ENCODE data around the gene SOAT2. TPM values are rescaled to one million over a fixed set of nuclear protein-coding genes. Genes with fewer than 3 reads are reported as not detected.

SOAT2 gene
- polyA plus RNA-seq, 2 of the 4 experiments (the other 2 are of a cell fraction) = 0.09 to 0.14 TPM

DNA sequence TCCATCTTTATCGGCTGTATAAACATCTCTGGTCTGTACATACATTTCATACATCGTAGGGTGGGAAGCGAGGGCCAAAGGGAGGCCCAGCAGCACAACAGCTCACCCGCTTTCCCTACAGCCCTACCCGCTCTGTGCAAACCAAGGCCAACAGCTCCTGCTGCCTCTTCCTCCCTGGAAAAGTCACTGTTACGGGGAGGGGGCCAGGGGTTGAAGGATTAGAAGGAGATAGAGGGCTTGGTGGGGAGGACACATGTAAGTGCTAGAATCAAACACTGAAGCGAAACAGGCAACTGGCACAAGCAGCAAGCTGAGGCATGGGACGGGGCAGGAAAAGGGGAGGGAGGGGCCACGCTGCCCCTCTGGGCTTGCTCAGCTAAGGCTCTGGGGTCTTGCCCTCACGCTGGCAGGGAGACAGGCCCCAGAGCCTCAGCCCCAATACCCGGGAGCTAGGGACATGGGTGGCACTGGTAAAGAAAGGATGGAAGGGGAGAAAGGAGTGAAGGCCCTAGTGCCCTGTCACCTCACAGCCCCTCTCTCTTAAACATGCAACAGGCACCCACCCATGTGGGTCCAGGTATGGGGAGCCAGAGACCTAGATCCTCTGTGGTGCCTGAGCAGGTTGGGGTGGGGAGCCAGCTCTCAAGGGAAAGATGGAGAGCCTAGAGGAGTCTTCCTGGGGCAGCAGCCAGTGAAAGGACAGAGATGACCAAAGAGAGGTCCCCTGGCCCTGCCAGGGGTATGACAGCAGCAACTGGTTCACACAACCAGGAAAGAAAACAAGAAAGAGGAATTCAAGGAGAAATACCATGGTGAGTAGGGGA, 38.5 kb upstream of the SOAT2 start:
- WGBS (ENCODE audit: missing lambda C conversion rate) = 91% methylated on average over 11 of the region's 11 CpGs
- Histone ChIP-seq H3K9me3 (no peaks in the 10 kb centered on the region), H3K27ac (peak overlapping the region in 1 of 2 experiments; percentile 18; a peak in 1 of 6 replicates), H3K4me1 (peaks cover 43% of the 10 kb centered on the region), H3K4me2 (no peak overlapping the region), H3K4me3 (no peak overlapping the region)
- ATAC-seq (no peak), DNase-seq (ENCODE audit: low read depth in 1 of 2, low spot score in 1 of 2) (no peak), FAIRE-seq (no peak)
- TF ChIP-seq SMC3 (IDR thresholded peaks at IDR 0.05) = no peak
- peak; percentile 78 for TF ChIP-seq POLR2AphosphoS2 (conservative IDR thresholded peaks at IDR 0.05; ENCODE audit: low read length)
- no peak for TF ChIP-seq HEYL (CRISPR knock-in tag; IDR thresholded peaks at IDR 0.05)
- TF ChIP-seq CBX2 (IDR thresholded peaks at IDR 0.05; ENCODE audit: borderline replicate concordance, low read depth) = no peak
- TF ChIP-seq CHD2 (IDR thresholded peaks at IDR 0.05; ENCODE audit: low read length, partially characterized antibody) = no peak
- TF ChIP-seq USF2 (IDR thresholded peaks at IDR 0.05) = no peak
- no peak for TF ChIP-seq JUN (IDR thresholded peaks at IDR 0.05)
- POLR2A ChIA-PET = interaction anchor here (0.7 to 3.2 kb wide), 7 partner anchors 9 to 133 kb away, joined by 3 to 29 read pairs (median 5); partner anchors contain the start of genes CSAD, IGFBP6, SPRYD3 and ZNF740
- CTCF ChIA-PET = interaction anchor here (0.6 to 45.5 kb wide), 32 partner anchors 15 to 284 kb away, joined by 3 to 1424 read pairs (median 7); partner anchors contain the start of genes AAAS, CSAD, ESPL1 and IGFBP6

- H3K4me1 ChIP-seq = peaks cover 43% of the 10 kb centered on the region
- ChIA-PET POLR2A (interaction anchor here (0.7 to 3.2 kb wide), 12 partner anchors 8 to 230 kb away, joined by 3 to 29 read pairs (median 4); partner anchors contain the start of genes CSAD, IGFBP6, PFDN5 and SPRYD3), CTCF (interaction anchor here (0.6 to 45.5 kb wide), 56 partner anchors 15 to 428 kb away, joined by 3 to 1424 read pairs (median 6); partner anchors contain the start of genes AAAS, CSAD, EIF4B and ESPL1)
- no peak overlapping the region for H3K4me2 ChIP-seq
- DNase-seq (ENCODE audit: low read depth in 1 of 2, low spot score in 1 of 2) = no peak
- TF ChIP-seq EHF (CRISPR knock-in tag; IDR thresholded peaks at IDR 0.05) (no peak), CHD2 (IDR thresholded peaks at IDR 0.05; ENCODE audit: low read length, partially characterized antibody) (no peak), SMC3 (IDR thresholded peaks at IDR 0.05) (no peak), MAX (IDR thresholded peaks at IDR 0.05) (no peak), JUNB (IDR thresholded peaks at IDR 0.05) (no peak), ESRRA (IDR thresholded peaks at IDR 0.05; ENCODE audit: borderline replicate concordance, low read length) (no peak), USF2 (IDR thresholded peaks at IDR 0.05) (no peak), HOXA7 (CRISPR knock-in tag; IDR thresholded peaks at IDR 0.05) (no peak), MAZ (IDR thresholded peaks at IDR 0.05; ENCODE audit: borderline replicate concordance, low read depth, low read length) (no peak), MYC (IDR thresholded peaks at IDR 0.05; ENCODE audit: borderline replicate concordance, low read length) (no peak), BHLHE40 (IDR thresholded peaks at IDR 0.05; ENCODE audit: low read depth, low read length) (no peak), PHF8 (IDR thresholded peaks at IDR 0.05; ENCODE audit: borderline replicate concordance, low read depth) (no peak)
- TF ChIP-seq, protein P1, sequence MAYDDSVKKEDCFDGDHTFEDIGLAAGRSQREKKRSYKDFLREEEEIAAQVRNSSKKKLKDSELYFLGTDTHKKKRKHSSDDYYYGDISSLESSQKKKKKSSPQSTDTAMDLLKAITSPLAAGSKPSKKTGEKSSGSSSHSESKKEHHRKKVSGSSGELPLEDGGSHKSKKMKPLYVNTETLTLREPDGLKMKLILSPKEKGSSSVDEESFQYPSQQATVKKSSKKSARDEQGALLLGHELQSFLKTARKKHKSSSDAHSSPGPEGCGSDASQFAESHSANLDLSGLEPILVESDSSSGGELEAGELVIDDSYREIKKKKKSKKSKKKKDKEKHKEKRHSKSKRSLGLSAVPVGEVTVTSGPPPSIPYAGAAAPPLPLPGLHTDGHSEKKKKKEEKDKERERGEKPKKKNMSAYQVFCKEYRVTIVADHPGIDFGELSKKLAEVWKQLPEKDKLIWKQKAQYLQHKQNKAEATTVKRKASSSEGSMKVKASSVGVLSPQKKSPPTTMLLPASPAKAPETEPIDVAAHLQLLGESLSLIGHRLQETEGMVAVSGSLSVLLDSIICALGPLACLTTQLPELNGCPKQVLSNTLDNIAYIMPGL (CRISPR knock-in tag; IDR thresholded peaks at IDR 0.05; ENCODE audit: borderline replicate concordance) = no peak
- peak in 1 of 2 experiments; percentile 1; a peak in 2 of 6 replicates for ATAC-seq
- no peak overlapping the region for H3K4me3 ChIP-seq
- H3K27ac ChIP-seq = peak overlapping the region in 1 of 2 experiments; percentile 87; a peak in 3 of 6 replicates
- no peak for FAIRE-seq
- no peaks in the 10 kb centered on the region for H3K9me3 ChIP-seq
- WGBS (ENCODE audit: missing lambda C conversion rate) = 59% methylated on average over 7 of the region's 7 CpGs
Measured at GRCh38 chr12:53065470-53065869, 37.8 kb upstream of the SOAT2 start.
